ENCODE measurements around the gene ITGA6.

DNA sequence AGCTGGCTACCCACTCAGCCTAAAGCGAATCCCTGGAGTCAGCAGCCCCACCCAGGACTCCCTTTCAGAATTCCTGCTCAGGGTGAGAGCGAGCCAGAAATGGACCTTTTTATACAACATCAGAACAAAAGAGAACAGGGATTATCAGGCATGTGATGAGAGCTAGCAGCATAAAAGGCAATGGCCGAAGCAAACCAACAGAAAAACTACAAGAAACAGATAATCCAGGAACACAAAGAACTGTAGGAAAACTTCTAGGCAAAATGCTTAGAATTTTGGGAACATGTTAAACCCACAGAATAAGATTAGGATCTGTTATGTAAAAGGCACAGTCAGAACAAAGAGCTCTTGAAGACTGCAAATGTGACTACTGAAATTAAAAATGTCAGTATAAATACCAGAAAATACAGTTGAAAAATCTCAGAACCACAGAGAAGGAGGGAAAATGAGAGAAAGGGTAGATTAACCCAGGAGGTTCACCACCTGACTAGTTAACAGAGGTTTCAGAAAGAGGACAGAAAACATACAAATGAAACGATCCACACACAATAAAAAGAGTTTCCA, 31.3 kb downstream of the ITGA6 start:
- TF ChIP-seq POLR2AphosphoS5 (IDR thresholded peaks at IDR 0.05) (no peak), POLR2A (IDR thresholded peaks at IDR 0.05; ENCODE audit: low read depth) (no peak), EP300 (IDR thresholded peaks at IDR 0.05) (no peak)
- TF ChIP-seq, protein P1, sequence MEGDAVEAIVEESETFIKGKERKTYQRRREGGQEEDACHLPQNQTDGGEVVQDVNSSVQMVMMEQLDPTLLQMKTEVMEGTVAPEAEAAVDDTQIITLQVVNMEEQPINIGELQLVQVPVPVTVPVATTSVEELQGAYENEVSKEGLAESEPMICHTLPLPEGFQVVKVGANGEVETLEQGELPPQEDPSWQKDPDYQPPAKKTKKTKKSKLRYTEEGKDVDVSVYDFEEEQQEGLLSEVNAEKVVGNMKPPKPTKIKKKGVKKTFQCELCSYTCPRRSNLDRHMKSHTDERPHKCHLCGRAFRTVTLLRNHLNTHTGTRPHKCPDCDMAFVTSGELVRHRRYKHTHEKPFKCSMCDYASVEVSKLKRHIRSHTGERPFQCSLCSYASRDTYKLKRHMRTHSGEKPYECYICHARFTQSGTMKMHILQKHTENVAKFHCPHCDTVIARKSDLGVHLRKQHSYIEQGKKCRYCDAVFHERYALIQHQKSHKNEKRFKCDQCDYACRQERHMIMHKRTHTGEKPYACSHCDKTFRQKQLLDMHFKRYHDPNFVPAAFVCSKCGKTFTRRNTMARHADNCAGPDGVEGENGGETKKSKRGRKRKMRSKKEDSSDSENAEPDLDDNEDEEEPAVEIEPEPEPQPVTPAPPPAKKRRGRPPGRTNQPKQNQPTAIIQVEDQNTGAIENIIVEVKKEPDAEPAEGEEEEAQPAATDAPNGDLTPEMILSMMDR (IDR thresholded peaks at IDR 0.05) = no peak
